Stimulated activated CD8-positive, alpha-beta memory T cell treated with anti-CD3 and anti-CD28 coated beads, Interleukin-2, amount 100 ng/mL, for 48 hours (primary cell): Measurements from ENCODE around the gene TNS1.

Experiments used
- DNase-seq, 2 donors: peaks; one replicate each; pipeline ENCODE4 v3.0.0-alpha.2; 2020; ENCODE audit warnings: low read depth in 2 of 2

TNS1 gene

DNA sequence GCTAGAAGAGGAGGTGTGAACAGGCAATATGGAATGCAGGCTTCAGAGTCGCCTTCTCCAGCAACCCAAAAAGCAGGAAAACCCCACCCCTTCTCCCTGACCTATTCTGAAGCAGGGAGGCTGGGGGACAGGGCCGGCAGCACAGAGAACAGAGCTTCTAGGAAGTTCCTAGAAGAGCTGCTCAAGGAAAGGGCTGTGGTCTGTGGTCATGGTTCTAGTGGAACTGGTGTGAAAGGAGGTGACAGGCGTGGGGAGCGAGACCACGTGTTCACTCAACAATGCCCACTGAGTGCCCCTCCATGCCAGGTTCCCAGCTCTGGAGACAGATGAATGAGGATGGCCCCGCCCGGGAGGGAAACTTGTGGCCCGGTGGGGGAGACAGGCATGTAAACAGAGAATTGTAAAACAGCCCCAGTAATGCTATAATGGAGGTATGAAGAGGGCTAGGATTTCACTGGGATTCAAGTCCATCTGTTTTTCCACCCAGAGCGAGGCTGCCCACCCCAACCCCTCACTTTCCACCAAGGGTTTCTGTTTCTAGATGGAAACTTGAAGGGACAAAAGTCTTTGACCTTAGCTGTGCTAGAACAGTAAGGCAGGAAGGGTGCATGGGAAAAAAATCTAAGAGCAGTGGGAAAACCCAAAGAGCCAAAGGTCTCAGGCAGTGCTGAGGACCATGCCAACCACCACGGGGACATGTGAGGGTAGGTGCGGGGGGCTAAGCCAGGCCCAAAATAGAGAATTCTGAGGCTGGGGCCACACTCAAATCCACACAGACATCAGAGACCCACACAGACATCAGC, 71.8 kb downstream of the TNS1 start:
- no peak for DNase-seq

GRCh38 chr2:217929757-217930707, 72.8 kb downstream of the TNS1 start:
- DNase-seq = no peak

- DNase-seq = no peak
Observed at GRCh38 chr2:217929272-217929671, 73.5 kb downstream of the TNS1 start.

DNA sequence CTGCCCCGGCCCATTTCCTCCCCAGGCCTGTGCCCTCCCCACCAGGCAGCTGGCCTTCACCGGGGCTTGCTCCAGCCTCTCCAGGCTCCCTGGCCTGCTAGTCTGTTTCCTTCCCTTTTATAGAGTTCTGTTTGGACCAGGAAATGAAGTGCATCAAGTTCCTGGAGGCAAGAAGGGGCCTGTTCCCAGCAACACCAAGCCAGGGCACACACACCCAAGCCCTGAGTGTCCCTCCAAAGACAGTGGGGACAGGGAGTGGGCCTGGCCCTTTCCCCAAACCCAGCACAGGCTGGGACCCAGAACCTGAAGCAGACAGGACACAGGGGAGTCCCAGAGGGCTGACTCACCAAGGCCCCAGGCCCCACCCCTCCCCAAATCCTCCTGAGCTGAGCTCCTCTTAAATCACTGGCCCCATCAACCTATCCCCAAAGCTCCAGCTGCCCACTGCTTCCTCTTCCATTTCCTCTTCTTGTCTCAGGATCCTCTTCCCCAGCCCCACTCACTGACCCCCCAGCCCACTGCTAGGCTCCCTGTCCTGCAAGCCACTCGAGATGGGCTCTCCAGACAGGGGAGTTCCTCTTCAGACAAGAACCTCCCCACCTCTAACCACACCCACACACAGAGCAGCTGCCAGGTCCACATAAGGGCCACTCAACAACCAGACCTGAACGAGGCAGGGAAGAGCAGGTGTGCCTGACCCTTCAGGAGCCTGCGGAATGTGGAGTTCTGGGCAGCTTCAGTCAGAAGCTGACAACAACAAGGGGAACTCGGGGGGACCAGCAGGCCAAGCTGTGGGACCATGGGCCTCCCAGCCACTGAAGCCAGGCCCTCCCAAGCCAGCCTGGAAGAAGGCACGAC, 74.2 kb downstream of the TNS1 start:
- DNase-seq = no peak

DNA sequence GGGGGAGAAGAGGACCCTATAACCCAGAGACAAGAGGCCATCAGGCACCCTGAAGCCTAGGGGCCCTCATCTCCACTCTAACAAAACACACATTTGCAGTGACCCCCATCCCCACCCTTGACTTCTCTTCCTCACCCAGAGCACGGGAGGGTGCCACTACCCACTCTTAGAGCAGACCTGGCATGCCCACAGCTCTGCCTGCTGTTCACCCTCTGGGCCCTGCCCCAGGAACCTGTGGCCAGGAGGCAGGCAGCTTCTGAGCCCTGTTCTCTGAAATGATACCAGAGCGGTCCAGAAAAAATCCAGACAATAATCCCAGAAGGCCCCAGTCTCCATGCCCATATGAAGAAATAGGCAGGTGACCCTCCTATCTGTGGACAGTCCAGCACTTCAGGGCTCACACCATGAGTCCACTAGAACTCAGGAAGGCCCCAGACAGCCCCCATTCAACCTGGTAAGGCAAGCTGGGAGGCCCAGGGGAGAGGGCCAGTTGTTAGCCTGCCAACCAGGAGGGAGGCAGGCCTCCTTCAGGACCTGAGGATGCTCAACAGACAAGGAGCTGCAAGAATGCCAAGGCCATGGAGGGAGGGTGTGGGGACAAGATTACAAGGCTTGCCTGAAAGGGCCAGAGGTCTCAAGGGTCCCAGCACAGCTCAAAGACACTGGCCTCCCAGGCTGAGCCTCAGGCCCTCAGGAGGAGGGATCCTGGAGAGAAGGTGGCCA, 75.0 kb downstream of the TNS1 start:
- no peak for DNase-seq

DNA sequence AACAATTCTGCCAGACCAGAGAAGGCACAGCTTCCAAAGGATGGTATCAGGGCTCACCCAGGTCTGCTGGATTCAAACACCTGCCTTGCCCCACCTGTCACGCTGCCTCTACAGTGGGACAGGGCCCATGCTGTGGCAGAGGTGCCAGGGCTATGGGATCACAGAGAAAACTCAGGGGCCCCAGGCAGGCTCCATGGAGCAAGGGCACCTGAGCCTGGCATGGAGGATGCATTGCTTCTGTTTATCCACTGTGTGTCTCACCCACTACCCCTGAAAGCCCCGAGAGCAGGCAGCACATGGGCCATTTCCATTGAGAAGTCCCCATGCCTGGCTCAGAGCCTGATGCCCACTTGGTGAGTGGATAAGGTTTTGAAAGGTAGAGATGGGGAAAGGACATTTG, 76.0 kb downstream of the TNS1 start:
- no peak for DNase-seq

GRCh38 chr2:217924346-217924901, 78.4 kb downstream of the TNS1 start:
- no peak for DNase-seq

- no peak for DNase-seq
Observed at GRCh38 chr2:217923007-217923686, 79.6 kb downstream of the TNS1 start.

GRCh38 chr2:217922101-217923006, 80.4 kb downstream of the TNS1 start:
- DNase-seq = no peak

- DNase-seq = no peak
Observed at GRCh38 chr2:217920879-217921603, 81.8 kb downstream of the TNS1 start.

GRCh38 chr2:217919781-217920351, 82.9 kb downstream of the TNS1 start:
- no peak for DNase-seq

DNA sequence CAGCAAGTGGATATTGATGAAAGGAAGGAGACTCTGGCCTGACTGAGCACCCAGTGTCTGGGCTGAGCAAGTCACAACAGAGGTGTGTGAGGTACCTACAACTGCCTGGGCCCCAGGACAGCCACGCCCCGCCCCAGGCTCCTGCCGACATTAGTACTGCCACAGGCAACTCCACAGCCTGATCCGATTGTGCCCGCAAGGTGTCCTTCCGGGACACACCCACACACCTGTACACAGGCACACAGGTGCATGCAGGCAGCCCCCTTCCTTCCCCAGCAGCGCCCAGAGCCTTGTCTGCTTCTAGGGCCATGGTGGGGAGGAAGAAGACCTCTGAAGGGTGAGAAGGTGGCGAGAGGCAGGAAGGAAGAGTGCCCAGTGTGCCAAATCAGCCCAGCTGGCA, 83.6 kb downstream of the TNS1 start:
- no peak for DNase-seq

GRCh38 chr2:217918308-217919024, 84.3 kb downstream of the TNS1 start:
- no peak for DNase-seq

DNA sequence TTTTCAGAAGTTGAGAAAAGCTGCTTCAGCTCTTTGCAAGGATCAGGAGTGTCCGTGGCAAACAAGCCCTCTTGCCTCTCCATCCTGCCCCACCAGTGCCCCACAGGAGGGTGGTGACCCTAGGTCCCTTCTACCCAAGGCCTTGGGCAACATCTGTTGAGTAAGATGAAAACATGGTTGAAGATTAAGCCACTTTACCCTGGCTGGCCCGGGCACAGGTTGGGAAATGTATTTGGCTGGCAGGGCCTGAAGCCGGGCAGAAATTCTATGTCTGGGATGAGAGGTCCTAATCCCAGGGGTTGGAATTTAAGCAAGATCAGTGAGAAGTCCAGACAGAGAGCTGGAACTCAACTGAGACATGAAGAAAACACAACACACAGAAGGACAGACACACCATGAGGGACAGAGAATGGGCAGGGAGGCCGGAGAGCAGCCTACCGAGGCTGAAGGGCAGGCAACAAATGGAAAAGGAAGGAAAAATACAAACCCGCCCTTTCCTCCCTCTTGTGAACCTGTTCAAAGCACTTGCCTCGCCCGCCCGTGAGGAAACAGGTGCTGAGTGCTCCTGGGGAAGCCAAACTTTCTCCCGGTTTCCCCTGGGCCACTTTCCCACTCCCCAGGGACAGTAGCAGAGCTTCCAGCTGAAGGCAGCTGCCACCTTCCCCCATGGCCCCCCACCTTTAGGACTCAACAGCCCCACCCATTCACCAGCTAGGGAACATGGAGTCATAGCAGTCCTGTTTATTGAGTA, 86.1 kb downstream of the TNS1 start:
- no peak for DNase-seq

GRCh38 chr2:217915706-217916105, 87.1 kb downstream of the TNS1 start:
- no peak for DNase-seq

- no peak for DNase-seq
Observed at GRCh38 chr2:217914878-217915277, 87.9 kb downstream of the TNS1 start.

- no peak for DNase-seq
Observed at GRCh38 chr2:217914078-217914477, 88.7 kb downstream of the TNS1 start.
